SU-DHL-6 (cell line): ENCODE results near the gene CHMP4B.

Experiments used
- CTCF ChIP-seq: fragments of 200-600 bp; sonication (generic); IDR thresholded peaks from one replicate; pipeline ENCODE4 v1.5.1; 2017; ENCODE audit warnings: antibody characterized with exemption, mild to moderate bottlenecking, low read length, moderate library complexity; ENCODE audit not compliant: insufficient read depth, poor library complexity, severe bottlenecking
- EZH2phosphoT487 ChIP-seq: fragments of 200-600 bp; sonication (generic), shearing (Covaris generic); conservative IDR thresholded peaks from 2 replicates; pipeline ENCODE4 v1.6.1; 2018; ENCODE audit warnings: mild to moderate bottlenecking, antibody characterized with exemption, low read length, moderate library complexity, mixed read lengths

- TF ChIP-seq CTCF, result no peak
- TF ChIP-seq EZH2phosphoT487, result no peak
Measured at GRCh38 chr20:33787253-33787891, 23.8 kb upstream of the CHMP4B start.
